ENCODE measurements around the gene TP53I3.
"Not testable (repeated sequence)": the region's sequence is repeated elsewhere in the genome, so short reads cannot be mapped to it uniquely, and the experiment has no call there.

TP53I3 gene

GRCh38 chr2:24095171-24095677 lies 10.6 kb upstream of the TP53I3 start:
- DNase-seq = not testable (repeated sequence)

DNA sequence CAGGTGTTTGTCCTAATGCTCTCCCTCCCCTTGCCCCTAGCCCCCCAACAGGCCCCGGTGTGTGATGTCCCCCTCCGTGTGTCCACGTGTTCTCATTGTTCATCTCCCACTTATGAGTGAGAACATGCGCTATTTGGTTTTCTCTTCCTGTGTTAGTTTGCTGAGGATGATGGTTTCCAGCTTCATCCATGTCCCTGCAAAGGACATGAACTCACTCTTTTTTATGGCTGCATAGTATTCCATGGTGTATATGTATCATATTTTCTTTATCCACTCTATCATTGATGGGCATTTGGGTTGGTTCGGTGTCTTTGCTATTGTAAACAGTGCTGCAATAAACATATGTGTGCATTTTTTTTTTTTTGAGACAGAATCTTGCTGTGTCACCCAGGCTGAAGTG lies 8.6 kb upstream of the TP53I3 start:
- not testable (repeated sequence) for DNase-seq

GRCh38 chr2:24088821-24089359 lies 4.3 kb upstream of the TP53I3 start:
- no peak for DNase-seq

- no peak for DNase-seq
Measured at GRCh38 chr2:24087032-24087431, 2.4 kb upstream of the TP53I3 start.

- DNase-seq = no peak
Measured at GRCh38 chr2:24086241-24086640, 1.6 kb upstream of the TP53I3 start.

DNA sequence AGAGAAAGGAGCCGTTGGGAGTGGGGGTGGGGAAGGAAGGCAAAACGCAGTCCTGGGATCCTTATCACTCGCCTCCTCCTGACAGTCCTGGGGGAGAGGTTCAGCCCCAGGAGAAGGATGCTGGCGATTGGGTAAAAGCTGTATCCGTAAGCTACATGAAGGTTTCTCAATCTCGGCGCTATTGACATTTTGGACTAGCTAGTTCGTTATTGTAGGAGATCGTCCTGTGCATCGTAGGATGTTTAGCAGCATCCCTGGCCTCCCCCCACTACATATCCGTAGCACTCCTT lies 511 bp upstream of the TP53I3 start:
- no peak for DNase-seq

DNA sequence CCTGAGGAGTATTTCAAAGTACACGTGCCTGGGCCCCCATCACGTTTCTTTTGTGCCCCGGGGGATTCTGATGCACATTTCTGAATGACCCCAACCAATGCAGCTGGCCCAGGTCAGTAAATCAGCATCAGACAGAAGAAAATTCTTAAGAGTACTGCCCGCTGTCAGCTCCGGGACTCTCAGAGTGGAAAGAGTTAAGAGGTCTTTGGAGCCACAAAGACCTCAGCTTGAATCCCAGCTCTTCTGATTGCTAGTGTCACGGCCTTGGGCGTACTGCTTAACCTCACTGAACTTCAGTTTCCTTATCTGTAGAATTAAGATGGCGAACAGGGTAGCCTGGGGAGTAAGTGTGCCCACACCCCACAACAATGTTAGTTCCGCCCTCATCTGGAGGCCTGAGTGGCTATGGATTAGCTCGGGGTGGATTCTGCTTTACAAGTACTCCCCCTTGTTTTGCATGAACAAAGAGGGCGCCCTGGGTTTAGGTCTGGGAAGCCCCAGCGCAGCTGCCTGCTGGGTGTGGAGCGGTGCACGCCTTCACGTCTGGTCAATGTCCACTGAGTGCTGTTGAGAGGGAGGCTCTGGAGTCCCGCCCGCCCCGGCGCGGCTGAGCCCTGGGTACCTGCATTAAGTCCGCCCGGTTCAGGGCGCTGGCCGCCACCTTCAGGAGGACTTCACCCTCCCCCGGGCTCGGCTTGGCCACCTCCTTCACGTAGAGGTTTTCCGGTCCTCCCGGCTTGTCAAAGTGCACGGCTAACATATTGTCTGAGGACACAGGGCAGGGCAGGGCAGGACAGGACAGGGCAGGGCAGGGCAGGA lies 858 bp downstream of the TP53I3 start:
- peak; percentile 48 for DNase-seq

DNA sequence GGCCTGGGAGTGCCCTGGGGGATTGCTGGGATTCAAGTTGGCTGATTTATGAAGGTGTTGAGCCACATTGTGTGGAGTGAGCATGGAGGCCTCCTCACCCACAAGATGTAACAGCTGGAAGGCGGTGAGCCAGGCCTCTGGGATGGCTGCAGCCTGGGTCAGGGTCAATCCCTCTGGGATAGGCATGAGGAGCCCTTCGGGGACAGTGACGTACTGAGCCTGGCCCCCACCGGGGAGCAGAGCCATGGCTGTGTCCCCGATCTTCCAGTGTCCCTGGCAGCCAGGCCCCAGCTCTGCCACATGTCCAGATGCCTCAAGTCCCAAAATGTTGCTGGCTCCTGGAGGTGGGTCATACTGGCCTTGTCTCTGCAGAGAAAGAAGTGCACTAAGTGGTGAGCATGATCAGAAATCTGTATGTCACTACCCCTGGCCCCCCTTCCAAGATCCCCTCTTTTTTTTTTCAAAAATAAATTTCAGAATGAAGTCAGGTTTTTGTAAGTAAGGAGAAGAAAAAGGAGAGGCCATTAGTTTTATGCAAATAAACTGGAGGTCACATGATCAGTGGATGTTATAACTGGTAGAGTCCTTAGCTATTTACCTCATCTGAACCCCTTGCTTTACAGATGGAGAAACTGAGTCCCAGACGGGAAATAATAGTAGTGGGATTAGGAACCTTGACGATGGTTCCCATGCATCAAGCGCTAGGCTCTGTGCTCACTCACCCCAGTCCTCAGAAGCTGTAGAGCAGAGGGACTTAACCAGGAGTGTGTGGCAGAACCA lies 1.7 kb downstream of the TP53I3 start:
- no peak for DNase-seq

- DNase-seq = no peak
Measured at GRCh38 chr2:24080701-24081100, 3.9 kb downstream of the TP53I3 start.

DNA sequence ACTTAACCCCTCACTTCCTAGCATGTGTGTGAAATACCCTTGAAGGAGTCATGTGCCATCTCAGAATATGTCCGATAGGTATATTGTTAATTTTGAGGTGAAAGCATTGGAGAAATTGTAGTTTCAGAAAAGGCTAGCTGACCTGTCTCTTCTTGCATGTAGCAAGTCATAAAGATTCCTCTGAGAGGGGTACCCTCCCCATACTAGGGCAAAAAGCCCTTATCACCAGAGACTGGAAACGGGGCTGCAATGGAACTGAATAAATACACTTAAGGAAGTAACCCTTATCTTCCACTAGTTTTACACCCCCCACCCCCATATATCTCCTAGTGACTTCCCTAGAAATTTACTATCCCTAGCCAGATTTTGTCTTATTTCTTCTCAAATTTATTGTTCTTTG lies 6.8 kb downstream of the TP53I3 start:
- DNase-seq = no peak

DNA sequence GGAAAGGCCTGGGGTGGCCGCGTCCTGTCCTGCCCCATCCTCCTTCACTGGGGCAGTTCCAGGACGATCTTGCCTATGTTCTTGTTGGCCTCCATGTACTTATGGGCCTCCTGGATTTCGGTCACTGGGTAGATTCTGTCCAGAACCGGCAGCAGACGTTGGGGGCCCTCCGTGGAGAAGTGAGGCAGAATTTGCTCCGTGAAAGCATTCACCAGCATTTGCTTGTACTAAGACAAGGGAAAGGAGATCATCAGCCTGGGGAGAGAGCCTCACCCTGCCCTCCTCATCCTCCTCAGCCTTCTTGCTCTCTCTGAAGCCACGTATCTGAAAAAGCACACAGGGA lies 7.1 kb downstream of the TP53I3 start:
- no peak for DNase-seq

DNA sequence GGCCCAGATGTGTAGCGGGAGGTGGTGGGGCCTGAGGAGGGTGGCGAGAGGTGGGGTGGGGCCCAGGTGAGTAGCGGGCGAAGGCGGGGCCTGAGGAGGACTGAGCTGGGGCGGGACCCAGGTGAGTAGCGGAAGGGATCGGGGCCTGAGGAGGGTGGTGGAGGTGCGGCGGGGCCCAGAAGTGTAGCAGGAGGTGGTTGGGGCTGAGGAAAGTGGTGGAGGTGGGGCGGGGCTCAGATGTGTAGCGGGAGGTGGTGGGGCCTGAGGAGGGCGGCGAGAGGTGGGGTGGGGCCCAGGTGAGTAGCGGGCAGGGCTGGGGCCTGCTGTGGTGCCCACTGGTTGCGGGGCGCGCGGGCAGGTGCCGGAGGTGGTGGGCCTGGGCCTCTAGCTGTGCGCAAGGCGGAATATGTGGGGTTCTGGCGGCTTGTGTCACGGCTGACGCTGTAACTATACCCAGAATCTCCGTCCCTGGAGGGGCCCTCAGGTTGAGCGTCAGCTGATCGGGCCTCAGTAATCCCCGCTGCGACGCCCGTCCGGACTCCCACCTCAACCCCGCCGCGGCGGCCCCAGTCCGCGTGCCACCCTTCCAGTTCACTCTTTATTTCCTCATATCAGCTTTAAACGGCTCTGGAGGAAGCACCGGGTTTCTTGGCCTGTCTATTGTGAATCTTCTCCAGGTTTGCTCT lies 7.6 kb downstream of the TP53I3 start:
- no peak for DNase-seq

GRCh38 chr2:24075915-24076848 lies 8.5 kb downstream of the TP53I3 start, which contains the start of gene SF3B6:
Gene SF3B6 (minus strand): TSS chr2:24076326. CDS start chr2:24076229, 97 bp downstream.
- DNase-seq = peak; percentile 97

DNA sequence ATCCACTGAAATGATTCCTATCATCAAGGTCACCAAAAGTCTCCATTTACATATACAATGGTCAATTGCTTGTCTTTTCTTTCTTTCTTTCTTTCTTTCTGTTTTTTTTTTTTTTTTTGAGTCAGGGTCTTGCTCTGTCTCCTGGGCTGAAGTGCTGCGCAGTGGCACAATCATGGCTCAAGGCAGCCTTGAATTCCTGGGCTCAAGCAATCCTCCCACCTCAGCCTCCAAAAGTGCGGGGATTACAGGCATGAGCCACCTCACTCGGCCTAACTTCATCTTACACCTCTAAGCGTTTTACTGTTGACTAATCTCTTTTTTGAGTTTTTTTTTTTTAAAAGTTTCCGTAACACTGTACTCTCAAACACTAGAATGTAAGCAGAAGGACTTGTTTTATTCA lies 9.4 kb downstream of the TP53I3 start:
- DNase-seq = no peak

DNA sequence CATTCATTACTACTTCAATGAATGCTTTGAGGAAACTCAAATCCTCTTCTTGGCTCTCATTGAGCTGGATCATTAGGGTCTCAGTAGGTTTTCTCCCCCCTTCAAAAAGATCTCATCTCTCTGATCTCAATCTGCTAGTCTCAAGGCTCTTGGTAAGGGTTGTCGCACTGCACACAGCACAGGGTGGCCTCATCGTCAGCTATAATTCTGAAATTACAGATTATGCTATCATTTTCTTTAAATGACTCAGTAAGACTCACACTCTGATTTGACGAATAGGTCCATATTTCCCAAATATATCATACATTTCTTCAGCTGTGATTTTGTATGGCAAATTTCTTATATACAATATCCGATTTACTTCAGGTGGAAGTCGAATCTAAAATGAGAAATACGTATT lies 10.8 kb downstream of the TP53I3 start:
- DNase-seq = no peak

GRCh38 chr2:24072259-24072658 lies 12.4 kb downstream of the TP53I3 start:
- DNase-seq = no peak

DNA sequence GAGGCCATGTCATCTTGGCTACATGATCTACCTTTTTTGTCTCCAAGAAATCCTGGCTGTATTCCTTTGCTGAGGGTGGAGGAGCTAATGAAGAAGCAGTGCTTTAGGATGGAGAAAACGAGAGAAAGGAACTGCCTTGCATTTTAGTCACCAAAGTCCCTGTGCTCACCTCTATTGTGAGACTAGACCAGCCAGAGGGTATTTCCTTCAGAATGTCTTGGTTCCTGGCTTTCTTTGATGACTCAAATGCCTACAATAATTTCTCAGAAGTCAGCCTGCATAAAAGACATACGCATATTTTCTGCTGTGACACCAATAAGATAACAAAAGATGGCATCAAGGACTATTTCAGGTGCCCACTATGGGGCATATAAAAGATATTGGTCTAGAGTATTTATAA lies 19.3 kb downstream of the TP53I3 start:
- DNase-seq = no peak

- DNase-seq = no peak
Measured at GRCh38 chr2:24058564-24059271, 25.9 kb downstream of the TP53I3 start.

GRCh38 chr2:24055750-24056149 lies 28.9 kb downstream of the TP53I3 start:
- no peak for DNase-seq

DNA sequence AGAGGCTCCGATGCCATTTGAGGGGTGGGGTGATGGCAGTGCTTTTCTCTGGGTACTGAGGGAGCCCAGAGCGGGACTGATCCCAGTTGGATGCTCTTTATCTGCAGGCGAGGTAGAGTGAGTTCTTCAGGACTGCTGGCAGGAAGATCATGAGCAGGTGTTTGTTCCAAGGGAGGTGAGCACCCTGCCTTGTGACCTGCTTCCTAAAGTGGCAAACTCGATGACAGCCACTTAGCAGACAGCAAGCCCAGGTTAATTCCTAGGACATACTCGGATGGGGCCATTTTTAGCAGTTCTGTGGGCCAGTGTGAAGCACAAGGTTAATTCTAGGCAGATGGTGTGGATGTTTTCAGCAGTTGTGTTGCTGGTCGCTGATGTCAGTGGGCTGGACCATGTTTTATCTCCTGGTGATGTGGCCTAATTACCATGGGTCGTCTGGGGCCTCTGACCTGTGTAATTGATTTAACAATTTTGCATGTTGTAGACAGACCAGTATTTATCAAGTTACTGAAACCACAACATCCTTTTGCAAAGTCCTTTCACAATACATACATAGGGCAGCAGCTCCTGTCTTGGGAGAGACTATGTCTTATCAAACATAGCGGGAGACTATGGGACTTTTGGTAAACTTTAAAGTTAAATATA lies 30.1 kb downstream of the TP53I3 start:
- no peak for DNase-seq

DNA sequence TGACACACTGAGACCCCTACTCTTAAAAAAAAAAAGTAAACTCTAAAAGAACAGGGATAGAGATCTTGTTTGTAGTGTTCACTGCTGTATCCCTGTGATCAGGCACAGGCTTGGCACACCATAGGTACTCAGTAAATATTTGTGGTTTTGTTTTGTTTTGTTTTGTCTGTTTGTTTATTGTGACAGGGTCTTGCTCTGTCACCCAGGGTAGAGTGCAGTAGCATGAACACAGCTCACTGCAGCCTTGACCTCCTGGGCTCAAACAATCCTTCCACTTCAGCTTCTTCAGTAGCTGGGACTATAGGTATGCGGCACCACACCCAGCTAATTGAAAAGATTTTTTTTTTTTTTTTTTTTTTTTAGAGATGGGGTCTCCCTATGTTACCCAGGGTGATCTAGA lies 31.7 kb downstream of the TP53I3 start:
- DNase-seq = no peak
